Epithelial cell of proximal tubule (primary cell): ENCODE measurements around the gene NF1. TPM values are rescaled to one million over a fixed set of nuclear protein-coding genes. Genes with fewer than 3 reads are reported as not detected.
"Not testable (repeated sequence)": the region's sequence is repeated elsewhere in the genome, so short reads cannot be mapped to it uniquely, and the experiment has no call there.

Source experiments
- DNase-seq: peaks from one replicate; pipeline ENCODE4 v3.0.0-alpha.2; 2011; ENCODE audit warnings: low read depth
- H3K4me3 ChIP-seq: 2 replicates; pipeline ENCODE4 v1.5.1; 2011; ENCODE audit warnings: low read depth, mild to moderate bottlenecking, low read length
- CTCF ChIP-seq: conservative IDR thresholded peaks from 2 replicates; pipeline ENCODE4 v1.5.1; 2012; ENCODE audit warnings: low read depth, mild to moderate bottlenecking, low read length
- total RNA-seq: library from RNA; depleted of rRNA; stranded (reverse); fragments of >200 nt; gene quantifications from 2 replicates; pipeline ENCODE4 v1.2.3, GENCODE V29; 2015

The NF1 gene
- total RNA-seq, 1 donor from 2014 or later: 40.2 TPM

- DNase-seq: no peak
- no peak for TF ChIP-seq CTCF
- H3K4me3 ChIP-seq: no peak overlapping the region
Measured at GRCh38 chr17:31195305-31195704, 100.5 kb downstream of the NF1 start.

- no peak for DNase-seq
- H3K4me3 ChIP-seq: no peak overlapping the region
- no peak for TF ChIP-seq CTCF
Measured at GRCh38 chr17:31198026-31198425, 103.2 kb downstream of the NF1 start.

- DNase-seq, H3K4me3 ChIP-seq: not testable (repeated sequence)
Measured at GRCh38 chr17:31198666-31199065, 103.9 kb downstream of the NF1 start.

GRCh38 chr17:31200287-31200686 is 105.5 kb downstream of the NF1 start:
- no peak for TF ChIP-seq CTCF
- H3K4me3 ChIP-seq: no peak overlapping the region
- no peak for DNase-seq

- TF ChIP-seq CTCF: no peak
- no peak for DNase-seq
- no peak overlapping the region for H3K4me3 ChIP-seq
Measured at GRCh38 chr17:31202968-31203367, 108.2 kb downstream of the NF1 start.

- no peak for DNase-seq
- H3K4me3 ChIP-seq: no peak overlapping the region
- no peak for TF ChIP-seq CTCF
Measured at GRCh38 chr17:31211352-31212012, 116.7 kb downstream of the NF1 start.

GRCh38 chr17:31216031-31216751 is 121.4 kb downstream of the NF1 start:
- no peak for DNase-seq
- TF ChIP-seq CTCF: no peak
- no peak overlapping the region for H3K4me3 ChIP-seq
